PC-3 (cell line): ENCODE measurements around the gene CCDC66. TPM values are rescaled to one million over a fixed set of nuclear protein-coding genes. Genes with fewer than 3 reads are reported as not detected.

Experiments
- ATAC-seq: fragments of 200-7000 bp; cut with Tn5 transposase; 2 replicates; pipeline ENCODE4 v1.9.1; 2020; ENCODE audit warnings: mild to moderate bottlenecking, moderate library complexity
- BruUV-seq: library from RNA; stranded (reverse); fragments of 400-500 nt; replicated peaks from 2 replicates; lab custom pipeline; 2021; lab: Mats Ljungman, UMichigan
- CTCF ChIA-PET: fragments of 300-600 bp; sonication (Branson Sonifier 250); formaldehyde crosslinking; loops from one replicate; lab custom pipeline; 2022; ENCODE audit warnings: antibody characterized with exemption; lab: Charles Lee
- POLR2A ChIA-PET: fragments of 300-600 bp; sonication (Branson Sonifier 250); formaldehyde crosslinking; loops from one replicate; lab custom pipeline; 2022; ENCODE audit warnings: antibody characterized with exemption; ENCODE audit not compliant: unreplicated experiment; lab: Charles Lee
- DNase-seq: peaks from one replicate; pipeline ENCODE4 v3.0.0-alpha.2; 2015
- H2AFZ ChIP-seq: fragments of 300-600 bp; sonication (generic); 2 replicates; pipeline ENCODE4 v1.6.0; 2016; ENCODE audit warnings: antibody characterized with exemption, low read length
- H3F3A ChIP-seq: fragments of 300-600 bp; sonication (generic); one replicate; pipeline ENCODE4 v1.6.0; 2017; ENCODE audit warnings: antibody characterized with exemption, low read length, control low read depth, mild to moderate bottlenecking; ENCODE audit not compliant: unreplicated experiment
- H3K27ac ChIP-seq: fragments of 300-600 bp; sonication (generic); 2 replicates; pipeline ENCODE4 v1.5.1; 2016; ENCODE audit warnings: mild to moderate bottlenecking, low read length
- H3K27me3 ChIP-seq: fragments of 300-600 bp; sonication (generic); 2 replicates; pipeline ENCODE4 v1.6.1; 2016; ENCODE audit warnings: low read length, mixed read lengths
- H3K36me3 ChIP-seq: fragments of 300-600 bp; sonication (generic); 2 replicates; pipeline ENCODE4 v1.6.1; 2016; ENCODE audit warnings: low read depth, mixed run types, low read length, mixed read lengths
- H3K4me1 ChIP-seq: fragments of 300-600 bp; sonication (generic); 2 replicates; pipeline ENCODE4 v1.5.1; 2016; ENCODE audit warnings: low read length; ENCODE audit not compliant: insufficient read depth
- H3K4me2 ChIP-seq: fragments of 300-600 bp; sonication (generic); 2 replicates; pipeline ENCODE4 v1.6.0; 2016; ENCODE audit warnings: low read length
- H3K4me3 ChIP-seq: fragments of 300-600 bp; sonication (generic); 2 replicates; pipeline ENCODE4 v1.5.1; 2016; ENCODE audit warnings: mild to moderate bottlenecking, low read length, mixed read lengths
- H3K79me2 ChIP-seq: fragments of 300-600 bp; sonication (generic); 2 replicates; pipeline ENCODE4 v1.6.1; 2017; ENCODE audit warnings: low read length, mixed read lengths
- H3K9ac ChIP-seq: fragments of 300-600 bp; sonication (generic); 2 replicates; pipeline ENCODE4 v1.6.0; 2016; ENCODE audit warnings: mild to moderate bottlenecking, low read length
- H3K9me2 ChIP-seq: fragments of 300-600 bp; sonication (generic); replicated peaks from 2 replicates; pipeline ENCODE4 v1.6.1; 2016; ENCODE audit warnings: mixed run types, low read length, mixed read lengths
- H3K9me3 ChIP-seq: fragments of 300-600 bp; sonication (generic); 2 replicates; pipeline ENCODE4 v1.6.1; 2016; ENCODE audit warnings: low read length, mixed read lengths
- H4K20me1 ChIP-seq: fragments of 300-600 bp; sonication (generic); 2 replicates; pipeline ENCODE4 v1.6.1; 2016; ENCODE audit warnings: low read length, mixed read lengths
- CTCF ChIP-seq: fragments of 300-600 bp; sonication (generic); conservative IDR thresholded peaks from 2 replicates; pipeline ENCODE4 v1.5.1; 2017; ENCODE audit warnings: antibody characterized with exemption, low read depth, mild to moderate bottlenecking, low read length
- EZH2 ChIP-seq: fragments of 300-600 bp; sonication (generic); IDR thresholded peaks from one replicate; pipeline ENCODE4 v1.6.1; 2017; ENCODE audit warnings: antibody characterized with exemption, mild to moderate bottlenecking, low read length; ENCODE audit not compliant: unreplicated experiment
- EZH2phosphoT487 ChIP-seq: fragments of 300-600 bp; sonication (generic); IDR thresholded peaks from 2 replicates; pipeline ENCODE4 v1.6.1; 2018; ENCODE audit warnings: mild to moderate bottlenecking, antibody characterized with exemption, low read length, borderline replicate concordance
- intact Hi-C: fragments of 100-400 bp; cut with micrococcal nuclease; formaldehyde crosslinking; loops from 2 replicates; pipeline ENCODE4 v1.9.0; 2023
- total RNA-seq: library from RNA; depleted of rRNA; stranded (reverse); fragments of >200 nt; gene quantifications from 2 replicates; pipeline ENCODE4 v1.2.3, GENCODE V29; 2014

Gene CCDC66
- total RNA-seq, 1 experiment from 2014 or later = 17.3 TPM

DNA sequence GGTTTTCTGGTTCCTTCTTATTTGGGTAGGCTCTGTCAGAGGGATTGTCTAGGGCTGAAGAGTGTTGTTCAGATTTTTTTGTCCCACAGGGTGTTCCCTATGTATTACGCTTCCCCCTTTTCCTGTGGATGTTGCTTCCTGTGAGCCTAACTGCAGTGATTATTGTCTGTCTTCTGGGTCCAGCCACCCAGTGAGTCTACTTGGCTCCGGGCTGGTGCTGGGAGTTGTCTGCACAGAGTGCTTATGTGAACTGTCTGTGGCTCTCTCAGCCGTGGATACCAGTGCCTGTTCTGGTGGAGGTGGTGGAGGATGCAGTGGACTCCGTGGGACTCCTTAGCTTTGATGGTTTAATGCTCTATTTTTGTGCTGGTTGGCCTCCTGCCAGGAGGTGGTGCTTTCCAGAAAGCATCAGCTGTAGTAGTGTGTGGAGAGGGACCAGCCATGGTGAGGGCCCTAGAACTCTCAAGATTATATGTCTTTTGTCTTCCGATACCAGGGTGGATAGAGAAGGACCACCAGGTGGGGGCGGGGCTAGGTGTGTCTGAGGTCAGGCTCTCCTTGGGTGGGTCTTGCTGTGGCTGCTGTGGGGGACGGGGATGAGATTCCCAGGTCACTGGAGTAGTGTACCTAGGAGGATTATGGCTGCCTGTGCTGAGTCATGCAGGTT, 53.8 kb downstream of the CCDC66 start:
- no peaks in the 10 kb centered on the region for H3K9me2 ChIP-seq
- POLR2A ChIA-PET = no interaction called here
- no peaks in the 10 kb centered on the region for H3K4me1 ChIP-seq
- no peak for ATAC-seq
- no peaks in the 10 kb centered on the region for H3K9me3 ChIP-seq
- H3K27me3 ChIP-seq = no peaks in the 10 kb centered on the region
- TF ChIP-seq EZH2phosphoT487 = no peak
- TF ChIP-seq CTCF = no peak
- TF ChIP-seq EZH2 = no peak
- no peak for DNase-seq
- no peak overlapping the region for H2AFZ ChIP-seq
- H3K4me3 ChIP-seq = no peak overlapping the region
- H3K36me3 ChIP-seq = peaks cover 33% of the 10 kb centered on the region
- no peak overlapping the region for H3K27ac ChIP-seq
- no peak overlapping the region for H3K9ac ChIP-seq
- 0 out of 2 replicates have a peak, but pooled peaks cover 7% of the 10 kb centered on the region for H3K79me2 ChIP-seq
- CTCF ChIA-PET = no interaction called here
- no peak overlapping the region for H3K4me2 ChIP-seq
- H4K20me1 ChIP-seq = no peaks in the 10 kb centered on the region
- intact Hi-C loops = no loop called here
- H3F3A ChIP-seq = no peaks in the 10 kb centered on the region
- no TSS peak for BruUV-seq

- DNase-seq (no peak), ATAC-seq (no peak)
- H3K79me2 ChIP-seq = 0 out of 2 replicates have a peak, but pooled peaks cover 7% of the 10 kb centered on the region
- ChIA-PET CTCF (no interaction called here), POLR2A (no interaction called here)
- no peak overlapping the region for H2AFZ ChIP-seq
- no peaks in the 10 kb centered on the region for H3F3A ChIP-seq
- no peaks in the 10 kb centered on the region for H3K4me1 ChIP-seq
- no peak overlapping the region for H3K9ac ChIP-seq
- H3K27me3 ChIP-seq = no peaks in the 10 kb centered on the region
- no TSS peak for BruUV-seq
- peaks cover 33% of the 10 kb centered on the region for H3K36me3 ChIP-seq
- no peak for TF ChIP-seq EZH2
- TF ChIP-seq CTCF = no peak
- no peak for TF ChIP-seq EZH2phosphoT487
- no peaks in the 10 kb centered on the region for H3K9me3 ChIP-seq
- intact Hi-C loops = no loop called here
- H3K27ac ChIP-seq = no peak overlapping the region
- H3K4me3 ChIP-seq = no peak overlapping the region
- H3K9me2 ChIP-seq = no peaks in the 10 kb centered on the region
- H4K20me1 ChIP-seq = no peaks in the 10 kb centered on the region
- H3K4me2 ChIP-seq = no peak overlapping the region
These were observed 54.4 kb downstream of the CCDC66 start for GRCh38 chr3:56611364-56611763.

- ChIA-PET POLR2A (no interaction called here), CTCF (no interaction called here)
- Histone ChIP-seq H3K4me3 (no peak overlapping the region), H3K27ac (no peak overlapping the region), H3K9me2 (no peaks in the 10 kb centered on the region), H3K9me3 (no peaks in the 10 kb centered on the region), H3F3A (no peaks in the 10 kb centered on the region), H3K4me2 (no peak overlapping the region), H3K9ac (no peak overlapping the region), H3K79me2 (0 out of 2 replicates have a peak, but pooled peaks cover 7% of the 10 kb centered on the region), H3K36me3 (peaks cover 40% of the 10 kb centered on the region), H4K20me1 (no peaks in the 10 kb centered on the region), H3K4me1 (no peaks in the 10 kb centered on the region), H3K27me3 (no peaks in the 10 kb centered on the region), H2AFZ (no peak overlapping the region)
- intact Hi-C loops = no loop called here
- ATAC-seq (no peak), DNase-seq (no peak)
- no peak for TF ChIP-seq CTCF
- TF ChIP-seq EZH2phosphoT487 = no peak
- no peak for TF ChIP-seq EZH2
- no TSS peak for BruUV-seq
These were observed 55.2 kb downstream of the CCDC66 start for GRCh38 chr3:56612146-56612545.
